MM.1S (cell line): ENCODE results near the gene GATA5.

ENCODE experiments used
- CTCF ChIP-seq: fragments of 300-600 bp; sonication (generic); IDR thresholded peaks from 2 replicates; pipeline ENCODE4 v1.5.1; 2016; ENCODE audit warnings: antibody characterized with exemption, low read length, mixed read lengths
- EZH2 ChIP-seq: fragments of 300-600 bp; sonication (generic); optimal IDR thresholded peaks from 2 replicates; pipeline ENCODE3; 2017; ENCODE audit warnings: low read depth, mild to moderate bottlenecking, antibody characterized with exemption, low read length, mixed read lengths

GRCh38 chr20:62517901-62518610, 42.3 kb upstream of the GATA5 start:
- TF ChIP-seq CTCF: no peak
- TF ChIP-seq EZH2: no peak
